Chondrocyte (in vitro differentiated cells): ENCODE data around the gene TSHZ2. TPM values are rescaled to one million over a fixed set of nuclear protein-coding genes. Genes with fewer than 3 reads are reported as not detected.
"Not testable (repeated sequence)": the region's sequence is repeated elsewhere in the genome, so short reads cannot be mapped to it uniquely, and the experiment has no call there.

ENCODE experiments used
- DNase-seq: peaks from one replicate; pipeline ENCODE4 v3.0.0; 2021; ENCODE audit warnings: mixed read lengths, low spot score
- H3K27ac Mint-ChIP-seq: one replicate; pipeline ENCODE4 v1.8.0; 2021; ENCODE audit warnings: mild to moderate bottlenecking, moderate library complexity, mixed read lengths; ENCODE audit not compliant: unreplicated experiment
- H3K27me3 Mint-ChIP-seq: 2 replicates; pipeline ENCODE4 v1.8.0; 2021; ENCODE audit warnings: low read depth, mixed read lengths
- H3K36me3 Mint-ChIP-seq: 2 replicates; pipeline ENCODE4 v1.8.0; 2021; ENCODE audit warnings: low read depth, mixed read lengths
- H3K4me1 Mint-ChIP-seq: 2 replicates; pipeline ENCODE4 v1.8.0; 2021; ENCODE audit warnings: low read depth, mild to moderate bottlenecking, mixed read lengths
- H3K4me3 Mint-ChIP-seq: one replicate; pipeline ENCODE4 v1.8.0; 2021; ENCODE audit warnings: mild to moderate bottlenecking, moderate library complexity, mixed read lengths; ENCODE audit not compliant: unreplicated experiment
- H3K9me3 Mint-ChIP-seq: 2 replicates; pipeline ENCODE4 v1.8.0; 2021; ENCODE audit warnings: low read depth, mixed read lengths
- CTCF ChIP-seq: fragments of 200-600 bp; sonication (generic); IDR thresholded peaks from 2 replicates; pipeline ENCODE4 v1.5.0; 2021; ENCODE audit warnings: antibody characterized with exemption, mild to moderate bottlenecking, moderate library complexity
- total RNA-seq: library from RNA; stranded (reverse); gene quantifications from 3 replicates; pipeline ENCODE4 v1.2.1, GENCODE V29; 2021

The TSHZ2 gene
- total RNA-seq, 1 donor from 2014 or later: 0.37 TPM

GRCh38 chr20:53468587-53468986 is 496.4 kb downstream of the TSHZ2 start:
- H3K4me1 Mint-ChIP-seq: no peaks in the 10 kb centered on the region
- H3K36me3 Mint-ChIP-seq: peaks cover 2% of the 10 kb centered on the region
- H3K4me3 Mint-ChIP-seq: no peak overlapping the region
- H3K9me3 Mint-ChIP-seq: peaks cover 3% of the 10 kb centered on the region
- H3K27me3 Mint-ChIP-seq: no peaks in the 10 kb centered on the region
- no peak for DNase-seq
- no peak overlapping the region for H3K27ac Mint-ChIP-seq
- no peak for TF ChIP-seq CTCF

- DNase-seq, H3K4me3 Mint-ChIP-seq, H3K9me3 Mint-ChIP-seq, H3K27ac Mint-ChIP-seq, H3K36me3 Mint-ChIP-seq, H3K4me1 Mint-ChIP-seq, H3K27me3 Mint-ChIP-seq: not testable (repeated sequence)
These were observed 500.7 kb downstream of the TSHZ2 start for GRCh38 chr20:53472859-53473258.

- Mint-ChIP-seq H3K36me3 (no peaks in the 10 kb centered on the region), H3K4me1 (no peaks in the 10 kb centered on the region), H3K9me3 (peaks cover 5% of the 10 kb centered on the region), H3K27ac (no peak overlapping the region), H3K4me3 (no peak overlapping the region), H3K27me3 (peaks cover 1% of the 10 kb centered on the region)
- no peak for DNase-seq
- TF ChIP-seq CTCF: no peak
These were observed 508.8 kb downstream of the TSHZ2 start for GRCh38 chr20:53480913-53481312.

GRCh38 chr20:53487461-53488200 is 515.5 kb downstream of the TSHZ2 start:
- Mint-ChIP-seq H3K27ac (no peak overlapping the region), H3K36me3 (no peaks in the 10 kb centered on the region), H3K4me1 (no peaks in the 10 kb centered on the region), H3K9me3 (peaks cover 5% of the 10 kb centered on the region), H3K27me3 (peaks cover 1% of the 10 kb centered on the region), H3K4me3 (no peak overlapping the region)
- TF ChIP-seq CTCF: no peak
- no peak for DNase-seq

- H3K9me3 Mint-ChIP-seq: peaks cover 3% of the 10 kb centered on the region
- no peaks in the 10 kb centered on the region for H3K36me3 Mint-ChIP-seq
- peaks cover 1% of the 10 kb centered on the region for H3K27me3 Mint-ChIP-seq
- no peak for DNase-seq
- peaks cover 4% of the 10 kb centered on the region for H3K4me1 Mint-ChIP-seq
- no peak for TF ChIP-seq CTCF
- H3K4me3 Mint-ChIP-seq: no peak overlapping the region
- no peak overlapping the region for H3K27ac Mint-ChIP-seq
These were observed 516.7 kb downstream of the TSHZ2 start for GRCh38 chr20:53488775-53489272.

- TF ChIP-seq CTCF: no peak
- DNase-seq: no peak
- no peaks in the 10 kb centered on the region for H3K36me3 Mint-ChIP-seq
- peaks cover 4% of the 10 kb centered on the region for H3K4me1 Mint-ChIP-seq
- H3K27me3 Mint-ChIP-seq: no peaks in the 10 kb centered on the region
- H3K4me3 Mint-ChIP-seq: no peak overlapping the region
- no peak overlapping the region for H3K27ac Mint-ChIP-seq
- H3K9me3 Mint-ChIP-seq: no peaks in the 10 kb centered on the region
These were observed 517.4 kb downstream of the TSHZ2 start for GRCh38 chr20:53489528-53489927.
